ENCODE measurements around the gene PIP5KL1. TPM values are rescaled to one million over a fixed set of nuclear protein-coding genes. Genes with fewer than 3 reads are reported as not detected.

PIP5KL1 gene
- total and polyA plus RNA-seq, 4 donors: 2.0 to 9.0 (median 4.9) TPM

- ATAC-seq (ENCODE audit: insufficient read depth, low FRiP score): peak; percentile 95
- H3K9ac ChIP-seq (ENCODE audit: insufficient read depth in 1 of 2, low read length in 2 of 2): peak within 1 kb of the TSS in 1 of 2 donors; percentile 83
- H3K27ac ChIP-seq (ENCODE audit: low read depth in 1 of 2, low read length in 1 of 2): peak within 1 kb of the TSS; percentile 61 to 76
- peaks cover 1 to 35% (median 12%) of the 10 kb centered on the region in 5 donors for H3K4me1 ChIP-seq (ENCODE audit: control insufficient read depth in 5 of 5, insufficient read depth in 5 of 5, low read length in 5 of 5)
- no peaks in the 10 kb centered on the region for H3K27me3 ChIP-seq (ENCODE audit: control insufficient read depth in 3 of 3, insufficient read depth in 3 of 3, low read length in 2 of 3)
- peak; percentile 89 to 94 (median 90) for DNase-seq
- peak within 1 kb of the TSS; percentile 80 for H3K4me3 ChIP-seq
- no peak for TF ChIP-seq CTCF (IDR thresholded peaks at IDR 0.05; ENCODE audit: control extremely low read depth, extremely low read depth)
- no peaks in the 10 kb centered on the region for H3K9me3 ChIP-seq (ENCODE audit: control insufficient read depth in 4 of 4, insufficient read depth in 3 of 4, low read length in 3 of 4)
- WGBS, 2 donors: 7 to 8% methylated on average over 60 of the region's 60 CpGs
- H3K36me3 ChIP-seq (ENCODE audit: control insufficient read depth in 4 of 4, insufficient read depth in 4 of 4, low read length in 4 of 4): peaks cover 0 to 14% (median 7%) of the 10 kb centered on the region in 4 donors
Measured at GRCh38 chr9:127937388-127938297, 7.1 kb upstream of the PIP5KL1 start, which contains the start of gene DPM2. Gene DPM2 (minus strand): TSS chr9:127937854. CDS start chr9:127937820, 34 bp downstream.

GRCh38 chr9:127937056-127937387 is 6.4 kb upstream of the PIP5KL1 start:
- Histone ChIP-seq H3K36me3 (ENCODE audit: control insufficient read depth in 4 of 4, insufficient read depth in 4 of 4, low read length in 4 of 4) (peaks cover 0 to 14% (median 4%) of the 10 kb centered on the region in 4 donors), H3K9me3 (ENCODE audit: control insufficient read depth in 4 of 4, insufficient read depth in 3 of 4, low read length in 3 of 4) (no peaks in the 10 kb centered on the region), H3K4me1 (ENCODE audit: control insufficient read depth in 5 of 5, insufficient read depth in 5 of 5, low read length in 5 of 5) (peaks cover 0 to 28% (median 12%) of the 10 kb centered on the region in 5 donors), H3K27me3 (ENCODE audit: control insufficient read depth in 3 of 3, insufficient read depth in 3 of 3, low read length in 2 of 3) (no peaks in the 10 kb centered on the region), H3K27ac (ENCODE audit: low read depth in 1 of 2, low read length in 1 of 2) (peak overlapping the region in 1 of 2 donors; percentile 76), H3K9ac (ENCODE audit: insufficient read depth in 1 of 2, low read length in 2 of 2) (peak overlapping the region in 1 of 2 donors; percentile 75), H3K4me3 (peak overlapping the region; percentile 80)
- DNase-seq: no peak
- no peak for ATAC-seq (ENCODE audit: insufficient read depth, low FRiP score)
- no peak for TF ChIP-seq CTCF (IDR thresholded peaks at IDR 0.05; ENCODE audit: control extremely low read depth, extremely low read depth)
- WGBS, 2 donors: 12 to 16% methylated on average over 7 of the region's 7 CpGs

- Histone ChIP-seq H3K27me3 (ENCODE audit: control insufficient read depth in 3 of 3, insufficient read depth in 3 of 3, low read length in 2 of 3) (no peaks in the 10 kb centered on the region), H3K9me3 (ENCODE audit: control insufficient read depth in 4 of 4, insufficient read depth in 3 of 4, low read length in 3 of 4) (no peaks in the 10 kb centered on the region), H3K36me3 (ENCODE audit: control insufficient read depth in 4 of 4, insufficient read depth in 4 of 4, low read length in 4 of 4) (peaks cover 0 to 14% (median 3%) of the 10 kb centered on the region in 4 donors), H3K9ac (ENCODE audit: insufficient read depth in 1 of 2, low read length in 2 of 2) (no peak overlapping the region), H3K4me1 (ENCODE audit: control insufficient read depth in 5 of 5, insufficient read depth in 5 of 5, low read length in 5 of 5) (peaks cover 0 to 33% (median 12%) of the 10 kb centered on the region in 5 donors), H3K4me3 (no peak overlapping the region), H3K27ac (ENCODE audit: low read depth in 1 of 2, low read length in 1 of 2) (no peak overlapping the region)
- no peak for DNase-seq
- no peak for ATAC-seq (ENCODE audit: insufficient read depth, low FRiP score)
- WGBS, 2 donors: 71 to 76% methylated on average over 14 of the region's 14 CpGs
- no peak for TF ChIP-seq CTCF (IDR thresholded peaks at IDR 0.05; ENCODE audit: control extremely low read depth, extremely low read depth)
Measured at GRCh38 chr9:127936347-127936852, 5.8 kb upstream of the PIP5KL1 start.
